Activated T-cell treated with anti-CD3 and anti-CD28 coated beads, Interleukin-2, amount 50 U/mL, for 48 hours (primary cell): Measurements from ENCODE around the gene KRTAP5-1.
"Not testable (repeated sequence)": the region's sequence is repeated elsewhere in the genome, so short reads cannot be mapped to it uniquely, and the experiment has no call there.

Experiments
- DNase-seq, 2 experiments: peaks; one replicate each; pipeline ENCODE4 v3.0.0-alpha.2; 2020

The KRTAP5-1 gene

DNA sequence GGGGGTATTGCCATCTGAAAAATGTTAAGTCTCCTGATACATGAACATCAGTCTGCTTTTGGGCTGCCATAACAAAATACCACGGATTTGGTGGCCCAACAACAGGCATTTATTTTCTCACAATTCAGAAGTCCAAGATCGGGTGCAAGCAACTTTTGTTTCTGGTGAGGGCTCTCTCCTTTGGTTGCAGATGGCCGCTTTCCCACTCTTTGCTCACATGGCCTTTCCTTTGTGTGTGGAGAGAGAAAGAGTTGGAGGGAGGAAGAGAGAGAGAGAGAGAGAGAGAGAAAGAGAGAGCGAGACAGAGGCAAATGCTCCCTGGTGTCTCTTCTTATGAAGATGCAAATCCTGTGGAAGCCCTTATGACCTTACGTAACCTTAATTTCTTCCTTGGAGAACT, 15.5 kb upstream of the KRTAP5-1 start:
- DNase-seq, result no peak

DNA sequence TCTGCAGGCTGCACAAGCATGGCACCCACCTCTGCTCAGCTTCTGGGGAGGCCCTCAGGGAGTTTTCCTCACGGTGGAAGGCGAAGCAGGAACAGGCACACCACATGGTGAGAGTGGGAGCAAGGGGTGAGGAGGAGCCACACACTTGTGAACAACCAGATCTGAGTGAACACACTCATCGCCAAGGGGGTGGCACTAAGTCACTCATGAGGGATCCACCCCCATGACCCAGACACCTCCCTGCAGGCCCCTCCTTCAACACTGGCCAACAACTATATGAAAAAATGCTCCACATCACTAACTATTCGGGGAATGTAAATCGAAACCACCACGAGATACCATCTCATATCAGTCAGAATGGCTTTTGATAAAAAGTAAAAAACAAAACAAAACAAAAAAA, 13.7 kb upstream of the KRTAP5-1 start:
- DNase-seq, result no peak

GRCh38 chr11:1598406-1598805, 13.3 kb upstream of the KRTAP5-1 start:
- not testable (repeated sequence) for DNase-seq

GRCh38 chr11:1597994-1598380, 12.9 kb upstream of the KRTAP5-1 start, which contains the start of gene KRTAP5-2:
TSS of gene KRTAP5-2 (minus strand) at chr11:1598294. CDS start at chr11:1598250, 44 bp downstream.
- DNase-seq, result no peak

DNA sequence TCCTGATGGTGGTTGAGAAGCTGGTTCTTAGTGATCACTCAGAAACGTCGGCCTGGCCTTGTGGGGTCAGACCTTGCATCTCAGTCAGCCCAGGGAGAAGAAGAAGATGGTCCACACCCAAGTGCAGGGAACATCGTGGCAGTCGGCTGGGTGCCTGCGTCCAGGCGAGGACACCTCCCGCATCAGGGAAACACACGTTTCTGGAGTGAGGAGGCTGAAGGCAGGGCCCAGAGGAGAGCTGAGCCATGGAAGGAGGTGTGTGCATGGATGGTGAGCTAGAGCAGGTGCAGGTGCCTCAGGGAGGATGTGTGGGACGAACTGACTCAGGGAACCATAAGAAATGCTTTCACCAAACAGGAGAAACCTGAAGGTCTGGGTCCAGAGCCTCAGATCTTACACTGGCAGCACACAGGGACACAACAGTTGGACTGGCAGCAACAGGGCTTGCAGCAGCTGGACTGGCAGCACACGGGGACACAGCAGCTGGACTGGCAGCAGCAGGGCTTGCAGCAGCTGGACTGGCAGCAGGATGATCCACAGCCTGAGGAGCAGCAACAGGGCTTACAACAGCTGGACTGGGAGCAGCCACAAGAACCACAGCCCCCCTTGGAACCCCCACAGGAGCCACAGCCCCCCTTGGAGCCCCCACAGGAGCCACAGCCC, 12.4 kb upstream of the KRTAP5-1 start:
- DNase-seq, result no peak

DNA sequence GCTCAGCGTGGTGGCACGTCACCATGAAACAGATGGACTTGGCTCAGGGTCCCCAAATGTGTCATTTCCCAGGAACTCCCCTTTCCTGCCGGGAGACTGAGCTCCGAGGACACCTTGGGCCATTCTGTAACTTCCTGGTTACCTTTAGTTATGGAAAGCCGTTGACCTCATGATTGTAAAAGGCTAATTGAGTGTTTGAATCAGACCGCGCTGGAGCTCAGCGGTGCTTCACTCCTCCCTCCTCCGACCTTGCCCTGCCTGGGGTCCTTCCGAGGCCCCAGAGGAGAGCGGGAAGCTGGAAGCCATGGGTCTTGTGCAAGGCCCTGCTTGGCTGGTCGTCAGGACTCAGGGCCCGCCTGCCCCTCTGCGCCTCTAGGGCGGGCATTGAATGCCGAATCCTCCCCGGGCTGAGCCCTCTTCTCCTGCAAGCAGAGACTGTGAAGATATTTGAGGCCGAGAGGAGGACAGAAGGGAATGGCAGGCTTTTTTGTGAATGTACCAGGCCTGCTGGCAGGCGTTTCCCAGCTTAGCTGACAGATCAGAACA, 11.6 kb upstream of the KRTAP5-1 start:
- DNase-seq, result not testable (repeated sequence)

DNA sequence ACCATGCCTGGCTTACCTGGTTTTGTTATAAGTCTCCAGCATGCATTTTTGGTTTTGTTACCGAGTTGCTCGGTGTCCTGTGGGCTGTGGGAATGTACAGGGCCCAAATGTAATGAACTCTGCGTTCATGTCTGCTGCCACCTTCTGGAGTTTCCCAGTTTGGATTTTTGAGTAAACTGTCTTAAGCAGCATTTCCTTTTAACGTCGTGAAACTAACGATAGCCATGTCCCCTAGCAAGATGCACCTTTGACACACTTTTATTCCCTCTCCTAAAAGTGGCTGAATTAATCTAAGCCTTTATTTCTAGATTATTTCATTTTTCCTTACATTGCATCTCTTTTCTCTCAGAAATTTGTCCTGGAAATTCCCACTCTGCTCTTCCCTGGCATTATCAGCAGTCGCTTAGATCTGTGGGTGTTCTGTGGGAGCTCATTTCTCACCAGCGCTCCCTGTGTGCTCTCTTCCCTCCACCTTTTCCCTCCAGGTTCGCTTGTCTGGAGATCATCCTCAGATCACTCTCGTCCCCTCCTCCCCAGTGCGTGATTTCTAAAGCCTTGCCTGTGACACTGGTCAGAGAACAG, 11.0 kb upstream of the KRTAP5-1 start:
- DNase-seq, result not testable (repeated sequence)

DNA sequence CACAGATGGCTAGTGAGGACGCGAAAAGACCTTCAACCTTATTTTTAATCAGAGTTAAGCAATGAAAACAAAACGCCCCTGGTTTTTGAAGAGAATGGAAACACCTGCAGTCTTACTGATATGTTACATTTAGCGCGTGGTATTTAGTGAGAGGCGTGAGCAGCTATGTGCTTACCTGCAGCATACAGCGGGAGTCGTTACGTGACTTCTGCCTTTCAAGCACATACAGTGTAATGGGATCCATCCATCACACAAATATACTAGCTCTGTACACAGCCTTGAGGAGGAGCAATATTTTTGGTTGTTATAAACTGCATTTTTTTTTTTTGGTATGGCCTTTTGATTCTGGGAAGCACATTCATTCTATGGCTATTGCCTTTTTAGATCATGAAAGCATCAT, 7.5 kb upstream of the KRTAP5-1 start:
- DNase-seq, result no peak

DNA sequence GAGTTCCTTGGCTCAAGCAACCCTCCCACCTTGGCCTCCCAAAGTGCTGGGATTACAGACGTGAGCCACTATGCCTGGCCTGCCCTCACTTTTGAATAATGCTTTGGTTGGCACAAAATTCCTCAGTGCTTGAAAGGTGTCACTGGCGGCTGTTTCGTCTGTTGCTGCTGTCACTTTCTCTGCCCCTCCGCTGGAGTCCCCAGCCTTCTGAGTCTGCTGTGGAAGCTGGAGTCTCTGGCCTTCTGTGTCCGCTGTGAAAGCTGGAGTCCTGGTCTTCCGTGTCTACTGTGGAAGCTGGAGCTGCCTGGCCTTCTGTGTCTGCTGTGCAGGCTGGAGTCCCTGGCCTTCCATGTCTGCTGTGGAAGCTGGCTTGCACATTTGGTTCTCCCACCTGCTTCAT, 4.9 kb upstream of the KRTAP5-1 start:
- no peak for DNase-seq

DNA sequence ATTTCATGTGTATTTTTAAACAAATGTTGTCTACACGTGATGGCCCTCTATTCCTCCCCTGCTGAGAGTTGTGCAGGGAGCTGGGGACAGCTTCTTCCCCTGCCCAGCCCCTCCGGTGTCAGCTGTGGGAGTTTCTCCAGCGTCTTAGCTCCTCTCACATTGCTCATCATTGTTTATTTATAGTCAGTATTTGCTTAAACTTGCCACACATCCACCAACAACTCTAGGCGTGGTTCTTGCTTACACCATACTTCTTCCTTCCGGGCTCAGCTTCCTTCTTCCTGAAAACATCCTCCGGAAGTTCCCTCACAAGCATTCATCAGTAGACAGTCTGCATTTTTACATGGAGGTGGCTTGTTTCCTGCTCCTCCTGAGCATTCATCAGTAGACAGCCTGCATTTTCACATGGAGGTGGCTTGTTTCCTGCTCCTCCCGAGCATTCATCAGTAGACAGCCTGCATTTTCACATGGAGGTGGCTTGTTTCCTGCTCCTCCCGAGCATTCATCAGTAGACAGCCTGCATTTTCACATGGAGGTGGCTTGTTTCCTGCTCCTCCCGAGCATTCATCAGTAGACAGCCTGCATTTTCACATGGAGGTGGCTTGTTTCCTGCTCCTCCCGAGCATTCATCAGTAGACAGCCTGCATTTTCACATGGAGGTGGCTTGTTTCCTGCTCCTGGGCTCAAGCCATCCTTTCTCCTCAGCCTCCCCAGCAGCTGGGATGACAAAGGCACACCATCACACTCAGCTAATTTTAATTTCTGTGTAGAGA, 4.3 kb upstream of the KRTAP5-1 start:
- not testable (repeated sequence) for DNase-seq

DNA sequence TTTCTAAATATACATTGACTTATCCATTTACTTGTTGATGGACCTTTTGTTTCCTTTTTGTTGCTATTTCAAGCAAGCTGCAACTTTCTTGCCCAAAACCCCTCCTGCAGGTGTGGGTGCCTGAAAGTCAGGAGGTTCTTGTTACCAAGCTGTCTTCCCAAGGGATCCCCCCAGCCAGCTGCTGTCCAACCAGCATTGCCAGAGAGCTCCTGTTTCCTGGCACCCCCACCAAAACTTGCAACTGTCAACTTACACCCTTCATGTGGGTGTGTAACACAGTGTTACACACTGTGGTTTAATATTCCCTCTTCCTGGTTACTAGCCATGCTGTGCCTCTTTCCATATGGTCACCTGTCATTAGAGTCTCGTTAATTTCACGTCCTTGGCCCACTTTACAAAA, 1.6 kb upstream of the KRTAP5-1 start:
- no peak for DNase-seq

- DNase-seq, result not testable (repeated sequence)
These were observed 2.2 kb downstream of the KRTAP5-1 start for GRCh38 chr11:1582909-1583308.

- no peak for DNase-seq
These were observed 3.1 kb downstream of the KRTAP5-1 start for GRCh38 chr11:1581976-1582375.

DNA sequence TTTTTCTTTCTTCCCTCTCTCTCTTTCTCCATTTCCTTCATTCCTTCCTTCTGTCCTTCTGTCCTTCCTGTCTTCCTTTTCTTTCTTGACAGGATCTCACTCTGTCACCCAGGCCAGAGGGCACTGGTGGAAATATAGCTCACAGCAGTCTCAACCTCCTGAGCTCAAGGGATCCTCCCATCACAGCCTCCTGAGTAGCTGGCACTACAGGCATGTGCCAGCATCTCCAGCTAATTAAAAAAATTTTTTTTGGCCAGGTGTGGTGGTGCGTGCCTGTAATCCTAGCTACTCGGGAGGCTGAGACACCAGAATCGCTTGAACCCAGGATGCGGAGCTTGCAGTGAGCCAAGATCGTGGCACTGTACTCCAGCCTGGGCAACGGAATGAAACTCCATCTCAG, 8.3 kb downstream of the KRTAP5-1 start:
- no peak for DNase-seq

- not testable (repeated sequence) for DNase-seq
These were observed 9.3 kb downstream of the KRTAP5-1 start for GRCh38 chr11:1575756-1576155.

DNA sequence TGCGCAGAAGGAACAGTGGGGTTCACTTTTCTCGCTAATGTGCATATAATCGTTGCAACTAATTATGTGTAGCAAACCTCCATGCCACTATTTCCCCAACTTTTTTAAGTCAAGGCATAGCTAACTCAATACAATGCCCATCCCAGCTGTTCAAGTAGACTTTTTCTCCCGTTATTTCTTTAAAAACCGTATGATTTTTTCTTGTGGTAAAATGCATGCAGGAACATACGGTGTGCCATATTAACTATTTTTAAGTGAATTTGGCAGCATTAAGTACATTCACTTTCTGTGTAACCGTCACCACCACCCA, 10.2 kb downstream of the KRTAP5-1 start:
- DNase-seq, result no peak

- DNase-seq, result peak; percentile 65 to 76
These were observed 10.7 kb downstream of the KRTAP5-1 start for GRCh38 chr11:1574238-1574932.

DNA sequence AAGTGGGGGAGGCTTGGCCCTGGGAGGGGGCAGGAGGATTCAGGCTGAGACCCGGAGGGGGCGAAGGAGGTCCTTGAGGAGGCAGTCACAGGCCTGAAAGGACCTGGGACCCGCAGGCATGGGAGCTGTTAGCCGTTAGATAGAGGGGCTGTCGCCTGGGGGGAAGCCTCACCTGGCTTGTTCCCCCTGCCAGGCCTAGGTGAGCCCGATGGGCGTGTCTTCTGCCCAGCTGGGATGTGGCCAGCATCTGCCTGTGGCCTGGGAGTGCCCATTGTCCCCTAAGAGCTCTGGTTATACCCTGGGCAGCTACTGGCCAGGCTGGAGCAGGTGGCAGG, 11.2 kb downstream of the KRTAP5-1 start:
- no peak for DNase-seq

DNA sequence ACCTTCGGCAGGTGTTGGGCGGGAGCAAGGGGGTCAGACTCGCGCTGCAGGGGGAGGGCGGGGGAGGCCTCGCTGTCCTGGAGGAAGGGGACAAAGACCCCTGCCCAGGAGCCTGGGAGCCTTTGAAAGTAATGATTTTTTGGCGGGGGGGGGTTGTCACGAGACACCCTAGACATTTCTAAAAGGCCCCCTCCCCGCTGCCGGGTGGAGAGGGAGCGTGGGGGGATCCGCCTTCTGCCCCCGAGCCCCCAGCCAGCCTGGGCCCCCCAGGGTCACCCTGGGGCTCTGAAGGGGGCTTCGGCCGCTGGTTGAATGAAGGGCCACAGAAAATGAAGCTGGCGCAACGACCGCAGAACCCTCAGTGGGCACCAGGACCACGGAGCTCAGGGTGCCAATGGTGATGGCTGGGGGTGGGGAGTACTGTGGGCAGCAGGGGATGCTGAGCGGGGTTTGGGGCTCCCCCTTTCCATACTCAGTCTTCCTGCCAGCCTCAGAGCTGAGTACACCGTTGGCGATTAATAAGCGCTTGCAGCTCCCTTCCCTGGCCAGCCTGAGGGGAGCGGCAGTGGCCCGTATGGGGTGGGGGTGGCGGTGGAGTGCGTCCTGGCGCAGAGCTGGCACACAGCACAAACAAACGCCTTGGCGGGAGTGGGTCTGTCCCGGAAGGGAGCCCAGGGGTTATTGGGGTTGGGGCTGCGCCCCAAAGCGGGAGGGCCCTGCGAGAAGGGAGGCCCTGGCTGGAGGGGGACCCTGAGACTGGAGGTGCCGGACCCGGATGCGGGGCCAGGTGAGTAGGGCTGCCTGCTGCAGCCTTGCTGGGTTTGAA, 11.8 kb downstream of the KRTAP5-1 start:
- peak; percentile 53 to 57 for DNase-seq

GRCh38 chr11:1572197-1573076, 12.6 kb downstream of the KRTAP5-1 start, which contains the start of gene DUSP8:
TSS of gene DUSP8 (minus strand) at chr11:1572271. CDS start at chr11:1565826, 6,445 bp downstream.
- DNase-seq, result peak; percentile 87 to 92

DNA sequence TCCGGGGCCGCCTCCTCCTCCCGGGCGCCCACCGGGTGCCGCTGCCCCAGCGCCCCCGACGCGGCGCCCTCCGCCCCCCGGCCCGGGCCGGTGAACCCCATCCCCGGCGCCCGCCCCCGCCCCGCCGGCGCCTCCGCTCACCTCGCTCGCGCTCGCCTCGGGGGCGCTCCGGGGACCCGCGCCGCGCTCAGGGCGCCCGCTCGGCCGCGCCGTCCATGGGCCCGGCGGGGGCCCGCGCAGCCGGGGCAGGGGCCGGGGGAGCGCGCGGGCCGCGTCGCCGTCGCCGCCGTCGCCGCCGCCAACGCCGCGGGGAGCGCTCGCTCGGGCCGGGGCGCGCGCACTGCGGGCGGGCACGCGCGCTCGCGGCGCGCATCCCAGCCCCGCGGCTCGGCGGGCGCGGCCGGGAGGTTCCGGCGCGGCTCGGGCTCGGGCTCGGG, 13.3 kb downstream of the KRTAP5-1 start:
- no peak for DNase-seq
